GM10847 (cell line): Measurements from ENCODE around the gene PARVG.

ENCODE experiments used
- POLR2A ChIP-seq: IDR thresholded peaks from 2 replicates; pipeline ENCODE4 v1.6.1; 2011; ENCODE audit not compliant: insufficient read length; ENCODE audit errors: extremely low read depth

PARVG gene

GRCh38 chr22:44221710-44222475 lies 41.2 kb downstream of the PARVG start:
- TF ChIP-seq POLR2A: no peak

- no peak for TF ChIP-seq POLR2A
These were observed 43.4 kb downstream of the PARVG start for GRCh38 chr22:44224166-44224565.

DNA sequence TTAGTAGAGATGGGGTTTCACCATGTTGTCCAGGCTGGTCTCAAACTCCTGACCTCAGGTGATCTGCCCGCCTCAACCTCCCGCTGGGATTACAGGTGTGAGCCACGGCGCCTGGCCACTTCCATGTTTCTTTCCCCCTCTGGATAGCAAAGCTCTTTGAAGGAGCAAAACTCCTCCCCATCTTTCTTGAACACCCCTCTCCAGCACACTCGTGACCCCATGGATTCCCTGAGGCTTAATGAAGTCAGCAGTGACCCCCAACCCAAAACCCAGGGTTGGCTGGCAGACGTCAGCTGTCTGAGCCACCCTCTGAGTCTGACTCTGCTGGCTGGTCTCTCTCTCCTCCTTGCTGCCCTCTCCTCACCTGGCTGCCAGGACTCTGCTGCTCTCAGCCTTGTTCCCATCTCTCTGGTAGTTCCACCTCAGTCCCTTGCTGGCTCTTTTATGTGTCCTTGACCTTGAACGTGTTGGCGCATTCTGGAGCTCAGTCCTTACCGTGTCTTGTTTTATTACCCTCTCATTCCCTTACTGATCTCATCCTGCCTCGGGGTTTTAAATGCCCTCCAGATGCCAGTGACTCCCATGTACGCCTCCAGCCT lies 44.5 kb downstream of the PARVG start:
- TF ChIP-seq POLR2A: no peak

GRCh38 chr22:44225812-44226211 lies 45.1 kb downstream of the PARVG start:
- TF ChIP-seq POLR2A: no peak

- no peak for TF ChIP-seq POLR2A
These were observed 48.6 kb downstream of the PARVG start for GRCh38 chr22:44229331-44229730.

DNA sequence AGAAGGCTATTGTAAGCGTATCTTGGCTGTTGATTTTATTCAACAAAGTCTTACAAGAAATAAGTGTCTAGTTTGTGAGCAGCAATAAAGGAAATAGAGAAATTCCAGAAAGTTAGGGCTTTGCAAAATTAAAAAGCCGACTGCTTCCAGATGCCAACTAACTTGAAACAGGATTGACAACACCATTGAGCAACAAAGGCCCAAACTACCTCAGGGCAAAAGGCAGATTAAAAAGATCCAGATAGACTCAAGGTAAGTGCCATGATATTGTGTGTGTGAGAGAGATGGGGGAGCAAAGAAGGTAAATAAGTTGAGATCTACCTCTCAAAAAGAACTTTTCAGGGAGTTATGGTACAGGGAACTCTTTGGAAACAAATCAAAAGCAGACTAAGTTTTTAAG lies 49.1 kb downstream of the PARVG start:
- TF ChIP-seq POLR2A: no peak

DNA sequence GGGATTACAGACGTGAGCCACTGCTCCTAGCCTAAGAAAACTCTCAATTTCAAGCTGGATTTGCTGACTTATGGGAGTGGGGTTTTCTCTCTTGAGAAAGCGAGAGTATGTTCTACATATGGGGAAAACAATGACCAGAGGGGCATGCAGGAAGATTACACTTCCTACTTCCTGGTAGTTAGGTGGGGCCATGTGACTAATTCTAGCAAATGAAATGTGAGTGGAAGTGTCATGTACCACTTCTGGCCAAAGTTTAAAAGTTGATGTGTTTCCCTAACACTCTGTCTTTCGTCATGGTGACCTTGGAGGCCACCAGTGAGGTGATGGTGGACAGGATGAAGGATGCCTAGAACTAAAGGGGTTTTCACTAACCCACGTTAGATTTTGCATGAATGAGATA lies 50.5 kb downstream of the PARVG start:
- no peak for TF ChIP-seq POLR2A

DNA sequence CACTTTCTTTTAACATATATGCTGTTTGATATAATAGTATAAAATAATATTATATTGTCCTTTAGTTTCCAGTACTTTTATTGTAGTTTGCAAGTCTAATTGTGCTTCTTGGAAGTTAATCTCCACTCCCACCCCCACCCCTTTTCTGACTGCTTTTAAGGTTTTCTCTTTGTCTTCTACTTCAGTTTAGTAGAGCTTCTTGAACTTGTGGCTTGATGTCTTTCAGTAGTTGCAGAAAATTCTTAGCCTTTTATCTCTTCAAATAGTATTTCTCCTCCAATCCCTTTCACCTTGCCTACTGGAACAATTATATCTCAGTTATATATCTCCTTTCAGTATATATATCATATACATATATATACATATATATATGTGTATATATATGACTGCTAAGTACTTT lies 56.6 kb downstream of the PARVG start:
- no peak for TF ChIP-seq POLR2A

DNA sequence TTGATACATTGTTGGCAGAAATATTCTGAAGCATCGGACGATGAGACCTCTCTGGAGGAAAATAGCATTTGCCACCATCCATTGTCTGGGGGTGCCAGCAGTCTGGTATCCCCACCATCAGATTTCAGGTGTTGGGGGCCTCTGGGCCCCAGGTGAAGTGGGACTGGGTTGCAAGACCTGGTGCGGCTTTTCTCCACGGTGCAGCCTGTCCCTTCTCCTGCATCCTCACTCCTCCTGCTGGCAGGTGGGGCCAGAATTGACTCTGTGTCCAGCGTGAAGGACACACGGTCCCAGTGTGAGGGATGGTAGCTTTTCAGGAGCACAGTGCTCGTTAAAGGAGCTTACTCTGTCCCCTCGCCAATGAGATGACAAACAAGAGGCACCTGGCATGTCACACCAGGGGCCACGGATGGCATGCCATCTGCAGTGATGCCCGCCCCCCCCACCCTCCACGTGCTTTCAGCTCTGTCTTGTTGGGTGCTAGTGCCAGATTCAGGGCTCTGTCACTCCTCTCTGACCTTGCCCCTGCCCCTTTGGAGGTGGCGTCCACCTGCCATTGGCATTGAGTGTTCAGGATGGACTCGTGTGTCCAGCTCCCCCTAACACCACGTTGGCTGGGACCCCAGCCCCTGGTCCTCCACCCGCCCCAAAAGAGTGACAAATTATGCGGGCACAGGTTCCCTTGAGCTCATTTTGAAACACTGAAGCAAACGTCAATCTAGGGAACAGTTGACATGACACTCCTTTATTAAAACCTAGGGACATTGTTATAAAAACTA lies 62.4 kb downstream of the PARVG start:
- TF ChIP-seq POLR2A: no peak

GRCh38 chr22:44243761-44244160 lies 63.0 kb downstream of the PARVG start:
- TF ChIP-seq POLR2A: no peak

GRCh38 chr22:44244265-44244822 lies 63.6 kb downstream of the PARVG start:
- TF ChIP-seq POLR2A: no peak

DNA sequence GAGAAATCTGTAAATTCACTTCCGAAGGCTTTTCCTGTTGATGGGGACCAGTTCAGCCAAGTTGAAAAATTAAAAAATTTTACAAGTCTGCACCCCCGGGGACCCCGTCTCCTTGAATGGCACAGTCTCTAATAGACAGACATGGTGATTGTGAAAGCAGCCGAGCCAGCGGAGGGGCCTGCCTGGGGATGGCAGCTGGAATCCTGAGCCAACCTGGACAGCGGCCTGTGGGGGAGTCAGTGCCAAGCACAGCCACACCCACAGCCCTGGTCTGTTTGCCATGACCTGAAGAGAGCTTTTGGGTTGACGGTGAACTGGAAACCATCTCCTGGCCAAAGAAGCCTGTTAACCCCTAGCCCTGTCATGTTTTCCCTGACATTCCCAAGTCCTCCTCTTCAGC lies 64.7 kb downstream of the PARVG start:
- TF ChIP-seq POLR2A: no peak

DNA sequence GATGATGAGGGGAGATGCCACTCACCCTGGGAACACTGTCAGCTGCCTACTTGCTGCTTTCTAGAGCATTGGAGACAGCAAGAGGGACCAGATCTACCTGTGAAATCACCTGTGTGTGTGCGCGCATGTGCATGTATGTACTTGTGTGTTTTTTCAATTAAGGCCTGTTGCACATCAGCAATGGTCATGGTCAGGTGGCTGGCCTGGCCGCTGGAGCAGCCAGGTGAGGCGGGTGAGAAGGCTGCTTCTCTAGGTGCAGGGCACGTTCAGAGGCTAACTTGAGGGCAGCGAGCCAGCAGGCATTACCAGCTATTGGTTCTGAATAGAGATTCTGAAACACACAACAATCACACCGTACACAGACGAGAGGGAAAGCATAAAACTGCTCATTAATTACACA lies 65.1 kb downstream of the PARVG start:
- TF ChIP-seq POLR2A: no peak

- no peak for TF ChIP-seq POLR2A
These were observed 66.0 kb downstream of the PARVG start for GRCh38 chr22:44246615-44247326.

DNA sequence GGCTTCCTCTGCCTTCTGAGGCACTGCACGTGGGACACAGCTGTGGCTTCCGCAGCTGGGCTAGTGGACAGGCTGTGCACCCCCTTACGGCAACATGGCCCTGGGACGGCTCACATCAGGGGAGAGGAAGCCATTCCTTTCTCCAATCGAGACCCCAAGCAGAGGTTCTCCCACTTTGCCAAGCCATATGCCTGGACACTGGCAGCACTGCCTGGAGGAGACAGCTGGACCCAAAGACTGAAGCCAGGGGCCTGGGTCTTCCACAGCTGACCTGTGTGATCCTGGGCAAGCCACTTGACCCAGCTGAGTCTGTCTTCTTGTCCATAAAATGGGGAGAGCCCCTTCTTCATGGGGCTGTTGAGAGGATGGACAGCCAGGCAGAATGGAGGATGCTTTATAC lies 66.6 kb downstream of the PARVG start:
- TF ChIP-seq POLR2A: no peak
